PFSK-1 (cell line): ENCODE data around the gene RNF220.

ENCODE experiments used
- POLR2AphosphoS5 ChIP-seq: IDR thresholded peaks from 2 replicates; pipeline ENCODE4 v1.6.1; 2012; ENCODE audit warnings: low read depth, mild to moderate bottlenecking, control low read depth, low read length, moderate library complexity
- REST ChIP-seq, 2 experiments: IDR thresholded peaks; 2 replicates each; pipeline versions ENCODE4 v1.6.1 to v1.8.0; 2011 to 2012; ENCODE audit warnings: low read depth in 2 of 2, low read length in 2 of 2, control low read depth in 1 of 2, inconsistent platforms in 1 of 2, mild to moderate bottlenecking in 1 of 2, moderate library complexity in 1 of 2; ENCODE audit not compliant: insufficient read depth in 1 of 2
- SIN3A ChIP-seq: IDR thresholded peaks from 2 replicates; pipeline ENCODE4 v1.6.1; 2012; ENCODE audit warnings: mild to moderate bottlenecking, low read length, moderate library complexity, borderline replicate concordance; ENCODE audit not compliant: insufficient read depth
- TAF1 ChIP-seq: IDR thresholded peaks from 2 replicates; pipeline ENCODE4 v1.6.1; 2012; ENCODE audit warnings: low read length, control low read depth, borderline replicate concordance; ENCODE audit not compliant: insufficient read depth

- TF ChIP-seq POLR2AphosphoS5 (no peak), REST (IDR thresholded peaks at IDR 0.05; ENCODE audit: insufficient read depth in 1 of 2, low read depth in 2 of 2, low read length in 2 of 2) (no peak), TAF1 (no peak), SIN3A (no peak)
These were observed 227.5 kb downstream of the RNF220 start for GRCh38 chr1:44632598-44632997.
